Measurements from ENCODE around the gene NFYC.

DNA sequence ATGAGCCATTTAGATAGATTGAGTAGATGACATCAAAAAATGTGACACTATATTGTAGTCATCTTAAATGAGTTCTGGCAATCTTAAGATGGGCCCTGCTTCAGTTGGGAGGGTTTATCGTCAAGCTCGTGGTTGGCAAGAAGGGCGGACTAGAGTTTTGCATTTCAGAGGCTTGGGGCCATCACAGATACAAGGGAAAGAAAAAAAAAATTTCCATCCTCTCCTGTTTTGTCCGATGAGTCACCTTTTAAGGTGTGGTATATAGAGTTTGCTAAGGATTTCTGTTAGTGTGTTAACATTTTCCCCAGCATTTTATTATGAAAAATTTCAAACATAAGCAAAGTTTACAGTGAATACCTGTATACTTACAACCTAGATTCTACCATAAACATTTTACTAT is 60.3 kb downstream of the NFYC start:
- TF ChIP-seq CTCF (IDR thresholded peaks at IDR 0.05): no peak
- TF ChIP-seq POLR2A (IDR thresholded peaks at IDR 0.05): no peak
- TF ChIP-seq EP300 (IDR thresholded peaks at IDR 0.05): no peak
